ENCODE measurements around the gene DOCK10.

DNA sequence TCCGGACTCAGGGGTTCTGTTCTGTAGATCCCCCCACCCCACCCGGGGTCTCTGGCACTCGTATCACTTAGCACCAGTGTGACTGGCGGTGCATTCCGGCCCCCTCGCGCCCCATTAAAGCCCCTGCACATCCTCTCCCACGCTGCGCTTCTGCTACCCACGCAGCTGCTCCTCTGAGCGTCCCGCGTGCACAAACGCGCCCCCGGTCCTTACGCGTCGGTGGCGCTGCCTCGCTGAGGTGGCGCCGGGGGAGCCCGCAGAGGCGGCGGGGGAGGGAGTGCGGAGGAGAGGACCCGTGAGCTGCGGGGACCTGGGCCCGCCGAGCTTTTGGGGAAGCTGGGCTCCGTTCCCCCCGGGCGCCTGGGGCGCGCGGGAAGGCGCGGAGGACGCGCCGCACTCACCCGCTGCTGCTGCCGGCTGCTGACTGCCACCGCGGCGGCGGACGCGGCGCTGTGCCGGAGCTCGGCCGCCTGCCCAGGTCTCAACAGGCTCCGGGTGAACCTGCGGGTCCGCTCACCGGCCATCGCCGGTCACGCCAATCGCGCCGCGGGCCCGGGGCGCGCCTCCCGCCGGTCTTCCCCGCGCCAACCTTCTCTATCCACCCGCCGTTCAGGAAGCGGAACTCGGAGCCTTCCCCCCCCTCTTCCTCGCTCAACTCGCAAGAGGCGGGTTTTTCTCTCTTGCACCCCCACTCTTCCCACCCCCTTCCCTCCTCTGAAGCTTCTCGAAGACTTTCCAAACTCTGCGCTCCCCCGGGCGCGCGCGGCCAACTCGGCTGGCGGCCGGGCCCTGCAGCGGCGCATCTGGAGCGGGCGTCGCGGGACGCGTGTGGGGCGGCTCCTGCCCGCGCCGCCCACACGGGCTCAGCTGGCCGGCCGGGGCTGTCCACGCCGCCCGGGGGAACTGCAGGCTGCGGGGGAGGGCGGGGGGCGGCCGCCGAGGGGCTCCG is at the start of gene DOCK10:
- TF ChIP-seq JUN (CRISPR knock-in tag; IDR thresholded peaks at IDR 0.05): no peak
- no peak for TF ChIP-seq NFYB (CRISPR knock-in tag; conservative IDR thresholded peaks at IDR 0.05; ENCODE audit: low read depth)
